SK-N-SH (cell line): ENCODE results near the gene TXNDC8. TPM values are rescaled to one million over a fixed set of nuclear protein-coding genes. Genes with fewer than 3 reads are reported as not detected.

Experiments
- CTCF ChIA-PET: fragments of 300-600, 350-600 bp; formaldehyde crosslinking; extraction: SDS; loops from one replicate; lab custom pipeline; 2021; lab: Yijun Ruan, JAX
- POLR2A ChIA-PET: fragments of 350-600 bp; sonication (Branson Sonifier 250); formaldehyde crosslinking; extraction: SDS; loops from one replicate; lab custom pipeline; 2020; ENCODE audit warnings: antibody characterized with exemption, inconsistent platforms; lab: Yijun Ruan, JAX
- DNase-seq: peaks from one replicate; pipeline ENCODE4 v3.0.0; 2012
- H2AFZ ChIP-seq: fragments of 200-600 bp; sonication (generic); 2 replicates; pipeline ENCODE4 v1.8.1; 2016; ENCODE audit warnings: antibody characterized with exemption, mild to moderate bottlenecking, low read depth
- H3F3A ChIP-seq: fragments of 200-600 bp; sonication (generic); replicated peaks from 2 replicates; pipeline ENCODE3; 2016; ENCODE audit warnings: antibody characterized with exemption, mild to moderate bottlenecking; ENCODE audit not compliant: insufficient read depth
- H3K27ac ChIP-seq, 2 experiments: fragments of 200-500 bp in 1 of 2; fragments of 200-600 bp in 1 of 2; sonication (Bioruptor generic) in 1 of 2; sonication (generic), shearing (Covaris generic) in 1 of 2; 2 replicates each; pipeline versions ENCODE4 v1.5.1 to v1.6.1; 2014 to 2016; ENCODE audit warnings: low read depth in 2 of 2, inconsistent platforms in 1 of 2, low read length in 1 of 2, mild to moderate bottlenecking in 1 of 2, mixed read lengths in 1 of 2
- H3K27me3 ChIP-seq: fragments of 200-600 bp; sonication (generic), shearing (Covaris generic); 2 replicates; pipeline ENCODE4 v1.6.1; 2016; ENCODE audit warnings: mixed run types; ENCODE audit not compliant: insufficient read depth
- H3K36me3 ChIP-seq, 2 experiments: fragments of 200-500 bp in 1 of 2; fragments of 200-600 bp in 1 of 2; sonication (Bioruptor generic) in 1 of 2; sonication (generic) in 1 of 2; replicated peaks in 1 of 2; 2 replicates each; pipeline versions ENCODE3 to v1.5.1; 2014 to 2016; ENCODE audit warnings: low read length in 1 of 2, mild to moderate bottlenecking in 1 of 2; ENCODE audit not compliant: insufficient read depth in 2 of 2, control insufficient read depth in 1 of 2
- H3K4me1 ChIP-seq, 2 experiments: fragments of 200-500 bp in 1 of 2; fragments of 200-600 bp in 1 of 2; sonication (Bioruptor generic) in 1 of 2; sonication (generic), shearing (Covaris generic) in 1 of 2; 2 replicates each; pipeline versions ENCODE4 v1.5.1 to v1.6.1; 2014 to 2016; ENCODE audit warnings: low read depth in 1 of 2, low read length in 1 of 2, mixed run types in 1 of 2; ENCODE audit not compliant: insufficient read depth in 2 of 2, control insufficient read depth in 1 of 2
- H3K4me2 ChIP-seq: fragments of 200-600 bp; sonication (generic), shearing (Covaris generic); 2 replicates; pipeline ENCODE4 v1.6.1; 2017; ENCODE audit warnings: mixed run types
- H3K4me3 ChIP-seq, 2 experiments: fragments of 200-500 bp in 1 of 2; fragments of 200-600 bp in 1 of 2; sonication (Bioruptor generic) in 1 of 2; sonication (generic), shearing (Covaris generic) in 1 of 2; 2 replicates each; pipeline versions ENCODE4 v1.5.1 to v1.8.1; 2014 to 2016; ENCODE audit warnings: low read depth in 2 of 2, inconsistent platforms in 1 of 2, low read length in 1 of 2, mild to moderate bottlenecking in 1 of 2, mixed read lengths in 1 of 2, moderate library complexity in 1 of 2
- H3K79me2 ChIP-seq: fragments of 200-600 bp; sonication (generic); 2 replicates; pipeline ENCODE4 v1.8.1; 2017; ENCODE audit warnings: mild to moderate bottlenecking; ENCODE audit not compliant: insufficient read depth
- H3K9ac ChIP-seq: fragments of 200-600 bp; sonication (generic); 2 replicates; pipeline ENCODE4 v1.6.1; 2017; ENCODE audit warnings: mixed run types
- H3K9me2 ChIP-seq: fragments of 200-600 bp; sonication (generic); 2 replicates; pipeline ENCODE4 v1.6.1; 2017; ENCODE audit warnings: mixed run types
- H3K9me3 ChIP-seq: fragments of 200-600 bp; sonication (generic); 2 replicates; pipeline ENCODE4 v1.6.1; 2017; ENCODE audit warnings: mixed run types, mild to moderate bottlenecking, moderate library complexity
- H4K20me1 ChIP-seq: fragments of 200-600 bp; sonication (generic); 2 replicates; pipeline ENCODE4 v1.6.1; 2017; ENCODE audit warnings: mild to moderate bottlenecking, mixed run types; ENCODE audit not compliant: insufficient read depth
- CHD2 ChIP-seq: fragments of 150-350 bp; IDR thresholded peaks from 2 replicates; pipeline ENCODE4 v1.6.1; 2018; ENCODE audit warnings: low read length; ENCODE audit not compliant: partially characterized antibody
- EZH2phosphoT487 ChIP-seq: fragments of 200-600 bp; sonication (generic); IDR thresholded peaks from 2 replicates; pipeline ENCODE4 v1.6.1; 2017; ENCODE audit warnings: low read depth, mixed run types, mild to moderate bottlenecking, antibody characterized with exemption, moderate library complexity, borderline replicate concordance
- FOXJ3 ChIP-seq: sonication (generic); formaldehyde crosslinking; IDR thresholded peaks from 2 replicates; pipeline ENCODE4 v1.5.1; 2020; ENCODE audit warnings: mild to moderate bottlenecking, missing genetic modification reagents
- IRF3 ChIP-seq: fragments of 150-350 bp; IDR thresholded peaks from 2 replicates; pipeline ENCODE4 v1.6.1; 2016; ENCODE audit warnings: mild to moderate bottlenecking, low read depth, low read length
- JUND ChIP-seq: IDR thresholded peaks from 2 replicates; pipeline ENCODE4 v1.4.0; 2012
- MAX ChIP-seq: IDR thresholded peaks from 2 replicates; pipeline ENCODE4 v1.4.0; 2012; ENCODE audit warnings: low read depth
- MEF2A ChIP-seq: IDR thresholded peaks from 2 replicates; pipeline ENCODE4 v1.4.0; 2012; ENCODE audit warnings: low read depth, borderline replicate concordance
- MXI1 ChIP-seq: IDR thresholded peaks from 2 replicates; pipeline ENCODE4 v1.6.1; 2012; ENCODE audit warnings: mild to moderate bottlenecking, low read depth, low read length, improper control_type of control experiment
- NFIC ChIP-seq: IDR thresholded peaks from 2 replicates; pipeline ENCODE4 v1.4.0; 2012; ENCODE audit warnings: borderline replicate concordance
- POLR2AphosphoS5 ChIP-seq: IDR thresholded peaks from 2 replicates; pipeline ENCODE4 v1.6.1; 2012; ENCODE audit warnings: low read depth, low read length
- RXRA ChIP-seq: IDR thresholded peaks from 2 replicates; pipeline ENCODE4 v1.4.0; 2012; ENCODE audit warnings: low read depth, mild to moderate bottlenecking, borderline replicate concordance
- SIN3A ChIP-seq: IDR thresholded peaks from 2 replicates; pipeline ENCODE4 v1.6.1; 2012; ENCODE audit warnings: low read depth, mild to moderate bottlenecking, low read length, moderate library complexity, borderline replicate concordance
- SMC3 ChIP-seq: IDR thresholded peaks from 2 replicates; pipeline ENCODE4 v1.6.1; 2012; ENCODE audit warnings: low read depth, low read length, improper control_type of control experiment
- TAF1 ChIP-seq: IDR thresholded peaks from 2 replicates; pipeline ENCODE4 v1.6.1; 2012; ENCODE audit warnings: low read depth, mild to moderate bottlenecking, low read length, moderate library complexity, borderline replicate concordance
- TCF12 ChIP-seq: IDR thresholded peaks from 2 replicates; pipeline ENCODE4 v1.4.0; 2012
- USF1 ChIP-seq: IDR thresholded peaks from 2 replicates; pipeline ENCODE4 v1.4.0; 2012; ENCODE audit warnings: low read depth, borderline replicate concordance
- USF2 ChIP-seq: fragments of 150-350 bp; IDR thresholded peaks from 2 replicates; pipeline ENCODE4 v1.6.1; 2017; ENCODE audit warnings: antibody characterized with exemption, low read length, low read depth, borderline replicate concordance
- ZBTB33 ChIP-seq: IDR thresholded peaks from 2 replicates; pipeline ENCODE4 v1.4.0; 2012; ENCODE audit warnings: low read depth, borderline replicate concordance
- WGBS: methylation state at CpG from one replicate; pipeline ENCODE4 v1.1.6; 2017; ENCODE audit warnings: low lambda C conversion rate; 5-methylcytosine and 5-hydroxymethylcytosine counted together
- polyA plus RNA-seq, 3 experiments: library from polyadenylated mRNA; depleted of rRNA; stranded (reverse); fragments of >200 nt; gene quantifications; 2 replicates each; pipeline ENCODE4 v1.2.3, GENCODE V29; 2012

Gene TXNDC8
- polyA plus RNA-seq, 1 of the 3 experiments (the other 2 are of a cell fraction) = not detected

- no peaks in the 10 kb centered on the region for H3K9me3 ChIP-seq
- no peaks in the 10 kb centered on the region for H3K27me3 ChIP-seq
- no peaks in the 10 kb centered on the region for H4K20me1 ChIP-seq
- H3K9me2 ChIP-seq = no peaks in the 10 kb centered on the region
- no peaks in the 10 kb centered on the region for H3K4me1 ChIP-seq
- H3K27ac ChIP-seq = no peak overlapping the region
- TF ChIP-seq TAF1 (no peak), FOXJ3 (CRISPR knock-in tag) (no peak), POLR2AphosphoS5 (no peak), SMC3 (no peak), MEF2A (no peak), ZBTB33 (no peak), JUND (no peak), NFIC (no peak), USF1 (no peak), EZH2phosphoT487 (no peak), TCF12 (no peak)
- H3K4me3 ChIP-seq = no peak overlapping the region
- no peaks in the 10 kb centered on the region for H3K36me3 ChIP-seq
- no peaks in the 10 kb centered on the region for H3K79me2 ChIP-seq
- no peak overlapping the region for H3K4me2 ChIP-seq
- no peaks in the 10 kb centered on the region for H3F3A ChIP-seq
- no peak overlapping the region for H2AFZ ChIP-seq
- POLR2A ChIA-PET = no interaction called here
- DNase-seq = no peak
- CTCF ChIA-PET = no interaction called here
- H3K9ac ChIP-seq = no peak overlapping the region
These were observed 2.8 kb downstream of the TXNDC8 start for GRCh38 chr9:110334871-110335270.

GRCh38 chr9:110334183-110334582 lies 3.5 kb downstream of the TXNDC8 start:
- POLR2A ChIA-PET = no interaction called here
- H3K79me2 ChIP-seq = no peaks in the 10 kb centered on the region
- no peaks in the 10 kb centered on the region for H3F3A ChIP-seq
- no peaks in the 10 kb centered on the region for H3K27me3 ChIP-seq
- H2AFZ ChIP-seq = no peak overlapping the region
- H3K4me2 ChIP-seq = no peak overlapping the region
- TF ChIP-seq USF2 = no peak
- TF ChIP-seq NFIC = no peak
- no peak for TF ChIP-seq MAX
- TF ChIP-seq USF1 = no peak
- TF ChIP-seq SIN3A = no peak
- TF ChIP-seq TCF12 = no peak
- TF ChIP-seq JUND = no peak
- no peak for TF ChIP-seq MXI1
- TF ChIP-seq RXRA = no peak
- no peak for TF ChIP-seq CHD2
- TF ChIP-seq IRF3 = no peak
- TF ChIP-seq, all 33 proteins: peak for 0
- Histone ChIP-seq H3K4me3 (no peak overlapping the region), H3K9ac (no peak overlapping the region), H4K20me1 (no peaks in the 10 kb centered on the region), H3K36me3 (no peaks in the 10 kb centered on the region), H3K27ac (no peak overlapping the region), H3K9me2 (no peaks in the 10 kb centered on the region), H3K4me1 (no peaks in the 10 kb centered on the region), H3K9me3 (no peaks in the 10 kb centered on the region)
- DNase-seq = no peak
- CTCF ChIA-PET = no interaction called here
- 78% methylated on average over 4 of the region's 4 CpGs for WGBS
